Mesendoderm (in vitro differentiated cells): ENCODE measurements around the gene BTBD18.
"Not testable (repeated sequence)": the region's sequence is repeated elsewhere in the genome, so short reads cannot be mapped to it uniquely, and the experiment has no call there.

Experiments
- DNase-seq: peaks from one replicate; pipeline ENCODE4 v3.0.0; 2013
- H2AK5ac ChIP-seq: 2 replicates; pipeline ENCODE4 v1.6.1; 2013; ENCODE audit warnings: low read length, inconsistent platforms
- H2BK120ac ChIP-seq: 2 replicates; pipeline ENCODE4 v1.6.1; 2013; ENCODE audit warnings: low read depth, mild to moderate bottlenecking, low read length, moderate library complexity, mixed read lengths
- H2BK15ac ChIP-seq: replicated peaks from 2 replicates; pipeline ENCODE4 v1.6.1; 2013; ENCODE audit warnings: low read depth, mild to moderate bottlenecking, moderate library complexity
- H2BK5ac ChIP-seq: 2 replicates; pipeline ENCODE4 v1.6.1; 2013; ENCODE audit warnings: low read length, inconsistent platforms
- H3K18ac ChIP-seq: 2 replicates; pipeline ENCODE4 v1.6.1; 2013; ENCODE audit warnings: mild to moderate bottlenecking, low read length, mixed read lengths
- H3K23ac ChIP-seq: one replicate; pipeline ENCODE4 v1.6.1; 2013; ENCODE audit warnings: low read length
- H3K27ac ChIP-seq: 2 replicates; pipeline ENCODE4 v1.5.1; 2013; ENCODE audit warnings: low read depth, mild to moderate bottlenecking, inconsistent platforms, low read length, moderate library complexity
- H3K27me3 ChIP-seq: 2 replicates; pipeline ENCODE4 v1.6.1; 2013; ENCODE audit warnings: low read length, control low read depth, mild to moderate bottlenecking, inconsistent platforms; ENCODE audit not compliant: insufficient read depth, poor library complexity
- H3K36me3 ChIP-seq: 2 replicates; pipeline ENCODE4 v1.6.1; 2013; ENCODE audit warnings: low read length, inconsistent platforms; ENCODE audit not compliant: control insufficient read depth, insufficient read depth
- H3K4ac ChIP-seq: one replicate; pipeline ENCODE4 v1.6.1; 2013; ENCODE audit warnings: low read depth, mild to moderate bottlenecking, low read length, moderate library complexity
- H3K4me1 ChIP-seq: 2 replicates; pipeline ENCODE4 v1.6.1; 2013; ENCODE audit warnings: low read depth, low read length, inconsistent platforms; ENCODE audit not compliant: control insufficient read depth
- H3K4me2 ChIP-seq: 2 replicates; pipeline ENCODE4 v1.6.1; 2013; ENCODE audit warnings: low read length
- H3K4me3 ChIP-seq: 2 replicates; pipeline ENCODE4 v1.5.1; 2013; ENCODE audit warnings: mild to moderate bottlenecking, low read length
- H3K56ac ChIP-seq: one replicate; pipeline ENCODE4 v1.6.1; 2013; ENCODE audit warnings: low read length
- H3K79me1 ChIP-seq: 2 replicates; pipeline ENCODE4 v1.6.1; 2013; ENCODE audit warnings: low read length, inconsistent platforms
- H3K79me2 ChIP-seq: 2 replicates; pipeline ENCODE4 v1.6.1; 2013; ENCODE audit warnings: mild to moderate bottlenecking, low read length; ENCODE audit not compliant: control insufficient read depth, insufficient read depth
- H3K9ac ChIP-seq: 2 replicates; pipeline ENCODE4 v1.6.1; 2013; ENCODE audit warnings: low read length, inconsistent platforms
- H4K5ac ChIP-seq: one replicate; pipeline ENCODE4 v1.6.1; 2013; ENCODE audit warnings: low read length
- H4K8ac ChIP-seq: one replicate; pipeline ENCODE4 v1.6.1; 2013; ENCODE audit warnings: low read depth, mild to moderate bottlenecking, control low read depth, low read length, moderate library complexity
- WGBS: extraction: QIAGEN DNeasy Blood & Tissue Kit; methylation state at CpG from one replicate; pipeline ENCODE4 v1.1.7; 2013; ENCODE audit warnings: low lambda C conversion rate, missing lambda C conversion rate; ENCODE audit not compliant: insufficient coverage; ENCODE audit errors: extremely low coverage; 5-methylcytosine and 5-hydroxymethylcytosine counted together

Gene BTBD18

DNA sequence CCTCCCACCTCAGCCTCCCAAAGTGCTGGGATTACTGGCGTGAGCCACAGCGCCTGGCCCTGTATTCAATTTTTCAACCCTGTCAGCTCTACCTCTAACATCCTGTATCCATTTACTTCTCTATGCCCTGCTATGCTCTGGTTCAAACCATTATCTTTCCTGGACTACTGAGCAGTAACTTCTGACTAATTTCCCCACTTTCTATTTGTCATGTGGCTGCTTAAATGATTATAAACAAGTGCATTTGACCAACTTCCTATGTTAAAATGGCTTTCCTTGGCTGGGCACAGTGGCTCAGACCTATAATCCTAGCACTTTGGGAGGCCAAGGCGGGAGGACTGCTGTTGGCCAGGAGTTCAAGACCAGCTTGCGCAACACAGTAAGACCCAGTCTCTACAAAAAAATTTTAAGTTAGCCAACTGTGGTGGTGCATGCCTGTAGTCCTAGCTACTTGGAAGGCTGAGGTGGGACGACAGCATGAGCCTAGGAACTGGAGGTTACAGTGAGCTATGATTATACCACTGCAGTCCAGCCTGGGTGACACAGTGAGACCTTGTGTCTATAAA, 41.7 kb downstream of the BTBD18 start:
- H3K23ac ChIP-seq = no peak overlapping the region
- H2AK5ac ChIP-seq = no peak overlapping the region
- no peaks in the 10 kb centered on the region for H3K27me3 ChIP-seq
- H3K79me1 ChIP-seq = peaks cover 9% of the 10 kb centered on the region
- no peak overlapping the region for H3K56ac ChIP-seq
- no peak overlapping the region for H3K4me3 ChIP-seq
- no peak overlapping the region for H3K9ac ChIP-seq
- H3K4me1 ChIP-seq = peaks cover 4% of the 10 kb centered on the region
- H2BK15ac ChIP-seq = no peak overlapping the region
- no peak overlapping the region for H2BK5ac ChIP-seq
- H3K36me3 ChIP-seq = no peaks in the 10 kb centered on the region
- H3K79me2 ChIP-seq = peaks cover 33% of the 10 kb centered on the region
- no peak overlapping the region for H4K8ac ChIP-seq
- no CpG with 5 or more reads among the region's 5 CpGs for WGBS
- H2BK120ac ChIP-seq = no peak overlapping the region
- H3K27ac ChIP-seq = no peak overlapping the region
- no peak overlapping the region for H3K4me2 ChIP-seq
- H3K18ac ChIP-seq = no peak overlapping the region
- H4K5ac ChIP-seq = no peak overlapping the region
- no peak overlapping the region for H3K4ac ChIP-seq
- no peak for DNase-seq

DNA sequence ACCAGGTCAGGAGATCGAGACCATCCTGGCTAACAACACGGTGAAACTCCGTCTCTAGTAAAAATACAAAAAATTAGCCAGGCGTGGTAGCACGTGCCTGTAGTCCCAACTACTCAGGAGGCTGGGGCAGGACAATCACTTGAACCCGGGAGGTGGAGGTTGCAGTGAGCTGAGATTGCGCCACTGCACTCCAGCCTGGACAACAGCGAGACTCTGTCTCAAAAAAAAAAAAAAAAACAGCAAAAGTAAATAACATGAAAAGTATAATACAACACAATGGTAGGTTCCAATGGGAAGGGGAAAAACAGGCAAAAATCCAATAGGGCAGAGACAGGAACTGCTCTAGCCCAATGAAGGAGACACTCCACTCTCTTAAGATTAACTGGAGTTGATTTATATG, 46.2 kb downstream of the BTBD18 start:
- H4K5ac ChIP-seq, H3K4me3 ChIP-seq, H3K79me2 ChIP-seq, H3K36me3 ChIP-seq, H3K4ac ChIP-seq, H3K27me3 ChIP-seq, H2AK5ac ChIP-seq, H4K8ac ChIP-seq, H3K27ac ChIP-seq, H2BK120ac ChIP-seq, H2BK15ac ChIP-seq, H3K56ac ChIP-seq, H3K18ac ChIP-seq, H2BK5ac ChIP-seq, H3K23ac ChIP-seq, H3K9ac ChIP-seq, H3K4me1 ChIP-seq, H3K79me1 ChIP-seq, DNase-seq, H3K4me2 ChIP-seq: not testable (repeated sequence)
- no CpG with 5 or more reads among the region's 8 CpGs for WGBS

DNA sequence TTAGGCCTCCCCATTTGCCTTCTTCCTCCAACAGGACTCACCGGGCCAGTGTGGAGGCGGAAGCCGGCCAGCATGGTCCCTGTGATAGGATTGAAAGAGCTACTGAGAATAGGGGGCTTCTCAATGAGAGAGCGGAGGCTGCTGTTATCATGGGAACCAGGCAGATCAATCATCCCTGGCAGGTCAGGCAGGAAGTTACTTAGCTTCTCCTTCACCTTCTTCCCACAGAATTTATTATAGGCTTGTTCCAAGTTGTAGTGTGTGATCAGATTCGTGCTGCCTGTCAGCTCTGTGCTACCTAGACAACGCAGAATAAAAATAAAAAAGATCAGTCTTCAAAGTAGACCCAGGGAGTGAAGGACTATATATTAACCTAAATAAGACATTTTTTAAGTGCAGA, 46.7 kb downstream of the BTBD18 start:
- H2AK5ac ChIP-seq = no peak overlapping the region
- no peak overlapping the region for H3K4me3 ChIP-seq
- no peak overlapping the region for H3K56ac ChIP-seq
- H3K4ac ChIP-seq = no peak overlapping the region
- no CpG with 5 or more reads among the region's 6 CpGs for WGBS
- H2BK15ac ChIP-seq = no peak overlapping the region
- peaks cover 4% of the 10 kb centered on the region for H3K36me3 ChIP-seq
- no peaks in the 10 kb centered on the region for H3K79me2 ChIP-seq
- no peak overlapping the region for H3K18ac ChIP-seq
- H3K4me1 ChIP-seq = no peaks in the 10 kb centered on the region
- H4K5ac ChIP-seq = no peak overlapping the region
- no peaks in the 10 kb centered on the region for H3K27me3 ChIP-seq
- H3K4me2 ChIP-seq = no peak overlapping the region
- no peak overlapping the region for H3K27ac ChIP-seq
- no peaks in the 10 kb centered on the region for H3K79me1 ChIP-seq
- no peak overlapping the region for H3K23ac ChIP-seq
- no peak overlapping the region for H2BK5ac ChIP-seq
- no peak for DNase-seq
- H3K9ac ChIP-seq = no peak overlapping the region
- H4K8ac ChIP-seq = no peak overlapping the region
- no peak overlapping the region for H2BK120ac ChIP-seq

DNA sequence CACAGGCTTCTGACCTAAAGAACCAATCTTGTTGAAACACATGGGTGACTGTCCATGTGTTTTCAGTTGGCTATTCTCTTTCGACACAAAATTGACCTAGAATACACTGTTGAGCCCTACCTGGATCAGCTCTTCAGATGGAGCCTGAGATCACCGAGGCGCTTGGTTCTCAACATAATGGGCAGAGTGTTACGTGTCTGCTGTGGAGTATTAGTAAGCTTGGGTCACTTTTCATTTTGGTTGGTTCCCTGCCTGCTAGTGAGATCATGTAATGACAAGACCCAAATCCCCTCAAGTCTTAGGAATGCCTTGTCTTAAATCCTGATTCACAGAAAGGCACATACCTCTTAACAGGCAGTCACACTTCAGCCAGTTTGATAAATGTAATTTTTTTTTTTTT, 48.3 kb downstream of the BTBD18 start:
- WGBS = no CpG with 5 or more reads among the region's 4 CpGs
- no peak overlapping the region for H4K8ac ChIP-seq
- H3K27ac ChIP-seq = no peak overlapping the region

DNA sequence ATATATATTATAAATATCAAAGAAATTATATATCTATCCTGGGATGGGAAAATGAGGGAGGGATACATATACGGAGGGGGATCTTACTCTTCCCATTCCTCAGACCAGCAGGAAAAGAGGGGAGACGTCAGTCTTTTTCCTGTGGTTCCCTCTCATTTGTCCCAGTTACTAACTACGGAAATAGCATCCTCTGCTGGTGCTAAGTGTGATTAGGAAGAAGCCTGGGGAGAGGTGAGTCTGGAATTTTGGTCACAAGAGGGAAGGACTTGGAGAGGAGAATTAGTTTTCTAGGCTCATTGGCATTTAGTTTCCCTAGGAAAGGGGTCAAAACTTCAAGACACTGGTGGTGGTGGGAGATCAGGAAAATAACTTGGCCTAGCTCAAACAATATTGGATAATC, 51.2 kb downstream of the BTBD18 start:
- H2BK5ac ChIP-seq = no peak overlapping the region
- H3K36me3 ChIP-seq = peaks cover 21% of the 10 kb centered on the region
- no peaks in the 10 kb centered on the region for H3K27me3 ChIP-seq
- H2BK120ac ChIP-seq = no peak overlapping the region
- H3K27ac ChIP-seq = no peak overlapping the region
- no peak overlapping the region for H3K56ac ChIP-seq
- no peaks in the 10 kb centered on the region for H3K4me1 ChIP-seq
- H3K4ac ChIP-seq = no peak overlapping the region
- H3K23ac ChIP-seq = no peak overlapping the region
- H2BK15ac ChIP-seq = no peak overlapping the region
- H4K8ac ChIP-seq = no peak overlapping the region
- no peak overlapping the region for H2AK5ac ChIP-seq
- H3K9ac ChIP-seq = no peak overlapping the region
- H3K18ac ChIP-seq = no peak overlapping the region
- H3K79me1 ChIP-seq = no peaks in the 10 kb centered on the region
- H3K4me3 ChIP-seq = no peak overlapping the region
- no peak overlapping the region for H3K4me2 ChIP-seq
- WGBS = no CpG with 5 or more reads among the region's 3 CpGs
- H4K5ac ChIP-seq = no peak overlapping the region
- peak; percentile 27 for DNase-seq
- no peaks in the 10 kb centered on the region for H3K79me2 ChIP-seq

More for the DNA sequence above, 48.3 kb downstream of the BTBD18 start:
- Histone ChIP-seq H4K5ac (no peak overlapping the region), H3K4me2 (no peak overlapping the region), H3K56ac (no peak overlapping the region), H3K4me3 (no peak overlapping the region), H3K4ac (no peak overlapping the region), H3K23ac (no peak overlapping the region), H2BK5ac (no peak overlapping the region), H3K4me1 (no peaks in the 10 kb centered on the region), H2BK15ac (no peak overlapping the region), H2AK5ac (no peak overlapping the region), H3K79me2 (no peaks in the 10 kb centered on the region), H2BK120ac (no peak overlapping the region), H3K27me3 (no peaks in the 10 kb centered on the region), H3K79me1 (no peaks in the 10 kb centered on the region), H3K36me3 (peaks cover 17% of the 10 kb centered on the region), H3K18ac (no peak overlapping the region), H3K9ac (no peak overlapping the region)
- no peak for DNase-seq

DNA sequence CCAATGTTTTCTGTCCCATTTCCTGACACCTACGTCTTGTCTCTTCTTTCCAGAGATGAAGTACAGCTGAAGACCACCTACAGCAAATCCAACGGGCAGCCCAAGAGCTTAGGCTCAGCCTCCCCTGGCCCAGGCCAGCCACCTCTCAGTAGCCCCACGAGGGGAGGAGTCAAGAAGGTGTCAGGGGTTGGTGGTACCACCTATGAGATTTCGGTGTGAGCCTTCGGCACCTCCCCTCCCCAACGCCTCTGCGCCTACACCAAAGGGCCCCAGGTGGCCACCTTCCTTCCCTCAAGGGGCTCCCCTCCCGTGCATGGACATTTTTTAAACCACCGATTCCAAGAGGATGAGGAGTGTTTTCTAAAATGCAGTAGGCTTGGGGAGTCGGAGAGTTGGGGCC, 51.8 kb downstream of the BTBD18 start:
- Histone ChIP-seq H3K27ac (no peak overlapping the region), H4K8ac (no peak overlapping the region), H3K79me2 (no peaks in the 10 kb centered on the region), H3K4ac (no peak overlapping the region), H2BK5ac (no peak overlapping the region), H4K5ac (no peak overlapping the region), H3K4me1 (no peaks in the 10 kb centered on the region), H3K9ac (no peak overlapping the region), H3K36me3 (peaks cover 21% of the 10 kb centered on the region), H3K27me3 (no peaks in the 10 kb centered on the region), H2AK5ac (no peak overlapping the region), H2BK15ac (no peak overlapping the region), H3K56ac (no peak overlapping the region), H3K18ac (no peak overlapping the region), H2BK120ac (no peak overlapping the region), H3K4me3 (no peak overlapping the region), H3K79me1 (no peaks in the 10 kb centered on the region), H3K4me2 (no peak overlapping the region), H3K23ac (no peak overlapping the region)
- peak; percentile 25 for DNase-seq
- whole genome bisulfite sequencing = no CpG with 5 or more reads among the region's 10 CpGs
